Neuronal stem cell (in vitro differentiated cells): Measurements from ENCODE around the gene ONECUT1.

Experiments
- DNase-seq: peaks from one replicate; pipeline ENCODE4 v3.0.0-alpha.2; 2013; ENCODE audit warnings: low spot score
- H2AFZ ChIP-seq: one replicate; pipeline ENCODE4 v1.6.1; 2013; ENCODE audit warnings: mild to moderate bottlenecking, low read length, inconsistent platforms
- H2AK5ac ChIP-seq: 2 replicates; pipeline ENCODE4 v1.6.1; 2013; ENCODE audit warnings: low read depth, mild to moderate bottlenecking, inconsistent platforms, low read length, moderate library complexity, mixed read lengths
- H2BK120ac ChIP-seq: 2 replicates; pipeline ENCODE4 v1.6.1; 2013; ENCODE audit warnings: low read depth, mild to moderate bottlenecking, inconsistent platforms, low read length, moderate library complexity, mixed read lengths
- H2BK12ac ChIP-seq: one replicate; pipeline ENCODE4 v1.6.1; 2013; ENCODE audit warnings: low read length, inconsistent platforms
- H2BK15ac ChIP-seq: 2 replicates; pipeline ENCODE4 v1.6.1; 2013; ENCODE audit warnings: mild to moderate bottlenecking, low read length, inconsistent platforms, mixed read lengths
- H2BK5ac ChIP-seq: one replicate; pipeline ENCODE4 v1.6.1; 2013; ENCODE audit warnings: inconsistent platforms, mild to moderate bottlenecking, low read length, moderate library complexity
- H3K14ac ChIP-seq: one replicate; pipeline ENCODE4 v1.6.1; 2013; ENCODE audit warnings: low read length, inconsistent platforms
- H3K18ac ChIP-seq: 2 replicates; pipeline ENCODE4 v1.6.1; 2013; ENCODE audit warnings: low read length, inconsistent platforms
- H3K23ac ChIP-seq: 2 replicates; pipeline ENCODE4 v1.6.1; 2013; ENCODE audit warnings: low read depth, mild to moderate bottlenecking, mixed read lengths, low read length, inconsistent platforms; ENCODE audit not compliant: poor library complexity
- H3K27ac ChIP-seq: replicated peaks from 3 replicates; pipeline ENCODE4 v1.5.1; 2013; ENCODE audit warnings: low read length, inconsistent platforms
- H3K27me3 ChIP-seq, 3 experiments: 2 replicates each; pipeline ENCODE4 v1.6.1; 2013; ENCODE audit warnings: low read length in 3 of 3, mild to moderate bottlenecking in 2 of 3, inconsistent platforms in 1 of 3, low read depth in 1 of 3, mixed read lengths in 1 of 3, moderate library complexity in 1 of 3; ENCODE audit not compliant: control insufficient read depth in 3 of 3, insufficient read depth in 3 of 3
- H3K36me3 ChIP-seq, 2 donors: replicated peaks in 1 of 2; 2 replicates each; pipeline ENCODE4 v1.6.1; 2013; ENCODE audit warnings: low read length in 2 of 2; ENCODE audit not compliant: control insufficient read depth in 2 of 2, insufficient read depth in 2 of 2
- H3K4ac ChIP-seq: 2 replicates; pipeline ENCODE4 v1.6.1; 2013; ENCODE audit warnings: inconsistent platforms, mild to moderate bottlenecking, low read length, moderate library complexity
- H3K4me1 ChIP-seq, 2 donors: 1 replicate in 1 of 2; 2 replicates in 1 of 2; pipeline ENCODE4 v1.6.1; 2013; ENCODE audit warnings: low read length in 2 of 2, low read depth in 1 of 2; ENCODE audit not compliant: control insufficient read depth in 2 of 2, insufficient read depth in 1 of 2
- H3K4me2 ChIP-seq: one replicate; pipeline ENCODE4 v1.6.1; 2013; ENCODE audit warnings: mild to moderate bottlenecking, low read length, inconsistent platforms; ENCODE audit not compliant: insufficient read depth, poor library complexity, severe bottlenecking
- H3K4me3 ChIP-seq, 2 donors: 2 replicates each; pipeline ENCODE4 v1.5.1; 2013; ENCODE audit warnings: low read length in 2 of 2, mild to moderate bottlenecking in 2 of 2, inconsistent platforms in 1 of 2, moderate library complexity in 1 of 2
- H3K79me1 ChIP-seq: one replicate; pipeline ENCODE4 v1.6.1; 2013; ENCODE audit warnings: low read depth, mild to moderate bottlenecking, inconsistent platforms, low read length, moderate library complexity
- H3K9ac ChIP-seq: one replicate; pipeline ENCODE4 v1.6.1; 2013; ENCODE audit warnings: mild to moderate bottlenecking, low read depth, low read length, inconsistent platforms; ENCODE audit not compliant: poor library complexity
- H3K9me3 ChIP-seq, 2 donors: replicated peaks in 1 of 2; 2 replicates each; pipeline versions ENCODE3 to v1.6.1; 2013; ENCODE audit warnings: low read length in 2 of 2, mild to moderate bottlenecking in 2 of 2, inconsistent platforms in 1 of 2, low read depth in 1 of 2, mixed read lengths in 1 of 2, moderate library complexity in 1 of 2; ENCODE audit not compliant: control insufficient read depth in 2 of 2, insufficient read depth in 1 of 2
- H4K8ac ChIP-seq: one replicate; pipeline ENCODE4 v1.6.1; 2013; ENCODE audit warnings: low read depth, mild to moderate bottlenecking, inconsistent platforms, low read length, moderate library complexity
- H4K91ac ChIP-seq: one replicate; pipeline ENCODE4 v1.6.1; 2013; ENCODE audit warnings: low read length, low read depth, mild to moderate bottlenecking, inconsistent platforms; ENCODE audit not compliant: poor library complexity
- WGBS, 2 donors: extraction: QIAGEN DNeasy Blood & Tissue Kit; methylation state at CpG; one replicate each; pipeline ENCODE4 v1.1.7; 2013; ENCODE audit warnings: missing lambda C conversion rate in 2 of 2, mixed read lengths in 1 of 2; ENCODE audit not compliant: insufficient read length in 2 of 2, insufficient replicate concordance in 1 of 2; ENCODE audit errors: extremely low coverage in 2 of 2; 5-methylcytosine and 5-hydroxymethylcytosine counted together

The ONECUT1 gene

DNA sequence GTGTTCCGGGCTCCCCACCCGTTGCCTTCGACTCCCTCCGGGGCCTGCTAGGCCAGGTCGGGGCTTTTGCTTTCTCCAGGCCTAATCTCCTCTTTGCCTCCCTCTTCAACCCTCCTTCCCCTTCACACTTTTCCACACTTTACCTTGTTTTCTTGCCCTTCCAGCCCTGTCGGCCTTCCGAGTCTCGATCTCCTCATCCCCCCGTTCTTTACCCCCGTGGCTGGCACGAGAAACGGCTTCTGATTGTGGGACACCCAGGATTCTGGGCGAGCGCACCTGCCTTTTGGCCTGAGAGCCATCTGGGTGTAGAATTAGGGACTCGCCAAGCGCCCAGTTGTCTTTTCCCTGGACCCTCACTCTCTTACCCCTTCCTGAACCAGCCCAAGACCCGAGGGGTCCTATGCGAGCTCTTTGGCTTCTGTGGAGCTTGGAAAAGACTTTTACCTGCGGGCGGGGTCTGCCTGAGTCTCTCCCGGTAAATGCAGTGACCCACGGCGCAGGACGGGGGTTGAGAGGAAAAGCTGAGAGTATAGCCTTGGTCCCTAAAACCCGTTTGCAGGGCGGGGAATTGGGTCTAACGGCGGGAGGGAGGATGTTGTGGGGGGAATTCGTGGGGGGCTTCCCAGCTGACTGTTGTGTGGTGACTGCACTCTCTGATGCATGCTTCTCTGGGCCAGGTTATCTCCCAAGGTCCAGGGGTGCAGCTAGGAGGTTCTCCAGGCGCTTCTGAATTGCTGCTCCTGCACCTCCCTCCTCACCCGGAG, 5.5 kb upstream of the ONECUT1 start:
- Histone ChIP-seq H3K27ac (no peak overlapping the region), H3K18ac (peak overlapping the region; percentile 41), H2AFZ (no peak overlapping the region), H3K14ac (no peak overlapping the region), H2BK5ac (peak overlapping the region; percentile 15), H2AK5ac (peak overlapping the region; percentile 10), H3K4me3 (no peak overlapping the region), H3K27me3 (peaks cover 46 to 99% (median 99%) of the 10 kb centered on the region in 3 experiments), H2BK15ac (peak overlapping the region; percentile 27), H3K4me1 (peaks cover 7 to 8% of the 10 kb centered on the region in 2 donors), H3K36me3 (no peaks in the 10 kb centered on the region), H4K8ac (no peak overlapping the region), H3K9ac (no peak overlapping the region), H4K91ac (no peak overlapping the region), H3K79me1 (no peaks in the 10 kb centered on the region), H2BK120ac (peak overlapping the region; percentile 28), H3K4me2 (no peak overlapping the region), H2BK12ac (no peak overlapping the region), H3K23ac (peak overlapping the region; percentile 17), H3K9me3 (peaks cover 4 to 18% of the 10 kb centered on the region in 2 donors), H3K4ac (no peak overlapping the region)
- WGBS, 2 donors: no CpG with 5 or more reads among the region's 31 CpGs
- no peak for DNase-seq

DNA sequence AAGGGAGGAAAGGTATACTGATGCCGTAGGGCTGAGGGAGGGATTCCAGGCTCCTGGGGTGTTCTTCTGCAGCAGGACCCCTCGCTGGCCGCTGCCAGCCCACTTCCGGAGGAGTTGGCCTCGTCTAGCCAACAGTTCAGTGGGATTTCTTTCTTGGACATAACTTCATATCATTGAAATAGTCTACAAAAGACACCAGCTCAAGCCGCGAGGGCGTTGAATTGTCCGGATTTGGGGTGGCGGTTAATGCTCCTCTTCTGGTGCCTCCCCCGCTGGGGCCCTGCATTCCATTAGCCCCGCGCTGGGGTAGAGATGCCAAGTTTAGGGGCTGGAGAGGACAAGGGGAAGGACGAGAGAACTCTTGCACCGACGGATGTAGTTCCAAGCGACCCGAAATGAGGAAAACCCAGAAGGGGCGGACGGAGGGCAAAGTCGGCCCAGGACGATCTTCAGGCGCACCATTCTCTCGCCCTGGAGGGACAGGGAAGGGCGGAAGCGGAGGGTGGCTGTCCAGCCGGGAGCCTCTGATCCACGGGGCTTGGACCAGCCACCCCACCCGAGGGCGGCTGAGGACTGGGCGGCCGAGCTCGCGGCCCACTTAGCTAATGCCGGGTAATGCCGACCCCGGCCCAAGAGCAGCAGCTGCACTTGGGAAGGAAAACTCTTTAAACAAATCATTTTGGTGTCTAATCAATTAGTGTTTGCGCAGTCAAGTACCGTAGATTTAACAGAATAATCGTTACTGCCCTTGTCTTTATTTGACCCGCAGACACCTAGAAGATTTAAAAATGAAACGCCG, 4.7 kb upstream of the ONECUT1 start:
- Histone ChIP-seq H3K23ac (peak overlapping the region; percentile 8), H4K91ac (no peak overlapping the region), H2BK15ac (no peak overlapping the region), H3K9ac (no peak overlapping the region), H3K27ac (no peak overlapping the region), H3K4me2 (no peak overlapping the region), H2AK5ac (no peak overlapping the region), H2BK5ac (no peak overlapping the region), H3K79me1 (no peaks in the 10 kb centered on the region), H3K4ac (no peak overlapping the region), H2AFZ (no peak overlapping the region), H3K9me3 (peaks cover 4 to 18% of the 10 kb centered on the region in 2 donors), H2BK12ac (no peak overlapping the region), H3K14ac (no peak overlapping the region), H2BK120ac (no peak overlapping the region), H4K8ac (no peak overlapping the region), H3K36me3 (no peaks in the 10 kb centered on the region), H3K27me3 (peaks cover 42 to 96% (median 92%) of the 10 kb centered on the region in 3 experiments), H3K4me1 (peaks cover 7 to 8% of the 10 kb centered on the region in 2 donors), H3K18ac (no peak overlapping the region), H3K4me3 (no peak overlapping the region)
- DNase-seq: peak; percentile 14
- no CpG with 5 or more reads among the region's 43 CpGs for WGBS, 2 donors

DNA sequence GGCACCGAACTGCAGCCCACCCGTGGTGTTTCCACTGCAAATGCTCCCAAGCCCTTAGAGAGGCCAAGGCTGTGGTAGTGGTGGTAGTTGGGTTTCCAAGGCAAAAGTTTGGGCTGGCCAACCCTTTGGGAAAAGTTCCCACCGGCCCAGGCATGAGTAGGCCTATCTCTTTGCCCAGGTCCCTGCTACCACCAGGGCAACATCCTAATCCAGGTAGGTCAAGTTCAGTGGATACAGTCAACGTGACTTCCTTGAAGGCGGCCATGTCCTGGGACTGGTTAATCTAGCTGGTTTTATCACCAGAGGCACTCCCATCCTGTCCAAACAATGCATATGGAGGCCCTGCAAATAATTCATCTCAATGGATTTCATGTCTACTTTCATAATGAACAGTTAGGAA, 1.6 kb upstream of the ONECUT1 start:
- Histone ChIP-seq H3K4me2 (peak overlapping the region; percentile 95), H3K4me3 (no peak overlapping the region), H2BK5ac (no peak overlapping the region), H3K36me3 (no peaks in the 10 kb centered on the region), H3K27ac (no peak overlapping the region), H3K4me1 (peaks cover 13 to 20% of the 10 kb centered on the region in 2 donors), H2BK120ac (no peak overlapping the region), H4K8ac (no peak overlapping the region), H2BK15ac (no peak overlapping the region), H3K4ac (no peak overlapping the region), H3K79me1 (no peaks in the 10 kb centered on the region), H3K23ac (no peak overlapping the region), H3K27me3 (peaks cover 56 to 96% (median 91%) of the 10 kb centered on the region in 3 experiments), H3K14ac (no peak overlapping the region), H2BK12ac (no peak overlapping the region), H3K9ac (no peak overlapping the region), H2AK5ac (no peak overlapping the region), H3K18ac (peak overlapping the region; percentile 15), H3K9me3 (peaks cover 3 to 15% of the 10 kb centered on the region in 2 donors), H4K91ac (no peak overlapping the region), H2AFZ (peak overlapping the region; percentile 97)
- DNase-seq: no peak
- no CpG with 5 or more reads among the region's 5 CpGs for WGBS, 2 donors
